Stimulated activated CD4-positive, alpha-beta T cell treated with anti-CD3 and anti-CD28 coated beads, Interleukin-15, amount 100 ng/mL, for 24 hours (primary cell): ENCODE data around the gene DTX3L.
"Not testable (repeated sequence)": the region's sequence is repeated elsewhere in the genome, so short reads cannot be mapped to it uniquely, and the experiment has no call there.

Source experiments
- DNase-seq: peaks from one replicate; pipeline ENCODE4 v3.0.0-alpha.2; 2020

DTX3L gene

GRCh38 chr3:122562923-122563716 lies 1.0 kb upstream of the DTX3L start:
- no peak for DNase-seq

DNA sequence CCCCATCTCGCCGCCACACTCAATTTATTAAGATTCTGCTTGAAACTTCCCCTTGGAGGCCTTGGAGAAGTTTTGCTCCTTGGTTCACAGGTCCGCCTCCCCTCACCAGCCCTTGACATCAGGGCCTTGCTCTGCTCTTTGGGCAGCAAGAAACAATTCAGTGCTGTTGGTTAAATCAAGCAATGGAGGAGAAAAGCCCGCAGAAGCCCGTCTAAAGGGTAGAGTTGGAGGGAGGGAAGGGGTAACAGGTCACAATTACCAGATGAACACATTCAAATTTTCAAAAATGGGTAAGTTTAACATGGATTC lies 467 bp upstream of the DTX3L start:
- peak; percentile 26 for DNase-seq

DNA sequence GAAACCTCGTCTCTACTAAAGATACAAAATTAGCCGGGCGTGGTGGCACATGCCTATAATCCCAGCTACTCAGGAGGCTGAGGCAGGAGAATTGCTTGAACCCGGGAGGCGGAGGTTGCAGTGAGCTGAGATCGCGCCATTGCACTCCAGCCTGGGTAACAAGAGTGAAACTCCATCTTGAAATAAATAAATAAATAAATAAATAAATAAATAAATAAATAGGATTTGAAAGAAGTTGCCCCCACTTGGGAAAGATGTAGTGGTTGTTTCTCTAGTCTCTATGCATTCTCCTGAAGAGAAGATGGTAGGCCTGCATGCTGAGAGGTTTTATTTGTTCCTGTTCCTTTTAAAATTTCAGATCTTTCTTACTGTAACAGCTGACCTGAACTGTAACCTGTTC lies 4.0 kb downstream of the DTX3L start:
- DNase-seq, result not testable (repeated sequence)

GRCh38 chr3:122568755-122569154 lies 4.6 kb downstream of the DTX3L start:
- no peak for DNase-seq

DNA sequence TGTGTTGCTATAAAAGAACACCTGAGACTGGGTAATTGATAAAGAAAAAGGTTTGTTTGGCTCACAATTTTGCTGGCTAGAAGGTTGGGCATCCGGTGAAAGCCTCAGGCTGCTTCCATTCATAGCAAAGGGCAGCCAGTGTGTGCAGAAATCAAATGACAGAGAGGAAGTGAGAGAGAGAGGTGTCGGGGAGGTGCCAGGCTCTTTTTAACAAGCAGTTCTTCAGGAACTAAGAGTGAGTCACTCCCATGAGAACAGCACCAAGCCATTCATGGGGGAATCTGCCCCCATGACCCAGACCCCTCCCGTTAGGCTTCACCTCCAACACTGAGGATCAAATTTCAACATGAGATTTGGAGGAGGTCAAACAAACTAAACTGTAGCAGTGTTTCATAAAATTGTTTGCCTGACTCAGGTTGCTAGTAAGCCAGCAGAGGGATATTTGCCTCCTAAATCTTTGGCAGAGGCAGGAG lies 8.8 kb downstream of the DTX3L start:
- DNase-seq, result peak; percentile 37

- DNase-seq, result peak; percentile 60
Measured at GRCh38 chr3:122576174-122576940, 12.2 kb downstream of the DTX3L start.

GRCh38 chr3:122577409-122578031 lies 13.4 kb downstream of the DTX3L start, which contains the start of gene PARP15:
TSS of gene PARP15 (plus strand) at chr3:122577650. CDS start at chr3:122577668, 18 bp downstream.
- peak; percentile 57 for DNase-seq

DNA sequence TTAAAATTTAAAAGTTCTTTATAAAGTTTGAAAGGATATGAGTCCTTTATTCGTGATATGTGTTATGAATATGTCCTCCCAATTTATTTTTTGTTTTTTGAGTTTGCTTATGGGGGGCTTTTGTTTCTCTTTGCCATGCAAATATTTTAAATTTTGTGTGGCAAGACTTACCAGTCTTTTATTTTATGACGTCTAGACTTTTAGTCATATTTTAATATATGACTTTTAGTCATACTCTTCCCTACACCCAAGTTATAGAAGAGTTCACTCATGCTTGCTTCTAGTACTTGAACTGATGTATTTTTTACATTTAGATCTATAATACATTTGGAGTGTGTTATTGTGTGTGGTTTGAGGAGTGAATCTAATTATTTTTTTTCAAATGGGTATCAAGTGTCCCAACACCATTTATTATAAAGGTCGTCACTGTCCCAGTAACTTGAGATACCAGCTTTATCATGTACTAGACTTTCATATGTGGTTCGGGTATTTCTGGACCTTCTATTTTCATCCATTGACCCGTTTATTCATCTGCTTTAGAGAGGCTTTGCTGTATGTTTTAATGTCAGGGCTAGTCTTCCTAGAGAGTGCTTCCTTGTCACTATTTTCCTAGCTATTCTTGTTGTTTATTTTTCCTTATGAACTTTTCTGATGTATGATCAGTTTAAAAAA lies 14.1 kb downstream of the DTX3L start:
- no peak for DNase-seq

GRCh38 chr3:122580470-122580869 lies 16.3 kb downstream of the DTX3L start:
- no peak for DNase-seq

- no peak for DNase-seq
Measured at GRCh38 chr3:122581622-122582021, 17.5 kb downstream of the DTX3L start.

DNA sequence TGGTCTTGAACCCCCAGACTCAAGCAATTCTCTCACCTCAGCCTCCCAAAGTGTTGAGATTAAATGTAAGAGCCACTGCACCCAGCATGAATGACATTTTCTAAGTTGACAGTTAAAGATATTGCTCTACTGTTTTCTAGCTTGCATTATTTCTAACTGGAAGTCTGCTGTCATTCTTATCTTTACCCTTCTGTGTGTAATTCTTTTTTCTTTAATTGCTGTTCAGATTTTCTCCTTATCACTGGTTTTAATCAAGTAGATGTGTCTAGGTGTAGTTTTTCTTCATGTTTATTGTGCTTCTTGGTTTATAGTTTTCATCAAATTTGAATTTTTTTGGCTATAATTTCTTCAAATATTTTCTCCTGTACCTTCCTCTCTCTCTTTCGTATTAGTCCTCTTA lies 18.3 kb downstream of the DTX3L start:
- no peak for DNase-seq

GRCh38 chr3:122586098-122586497 lies 22.0 kb downstream of the DTX3L start:
- no peak for DNase-seq

GRCh38 chr3:122586773-122587485 lies 22.8 kb downstream of the DTX3L start:
- no peak for DNase-seq

- DNase-seq, result no peak
Measured at GRCh38 chr3:122587572-122587971, 23.4 kb downstream of the DTX3L start.

DNA sequence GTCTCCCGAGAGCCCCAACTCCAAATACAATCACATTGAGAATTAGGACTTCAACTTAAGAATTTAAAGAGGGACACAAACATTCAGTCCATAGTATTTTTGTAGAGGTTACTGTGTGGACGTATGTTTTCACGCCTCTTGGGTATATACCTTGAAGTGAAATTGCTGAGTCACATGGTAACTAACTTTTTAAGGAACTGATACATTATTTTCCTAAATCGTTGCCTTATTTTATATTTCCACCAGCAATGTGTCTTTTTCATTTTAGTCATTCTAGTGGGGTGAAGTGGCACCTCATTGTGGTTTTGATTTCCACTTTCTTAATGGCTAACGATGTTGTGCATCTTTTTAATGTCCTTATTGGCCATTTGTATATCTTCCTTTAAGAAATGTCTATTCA lies 25.2 kb downstream of the DTX3L start:
- no peak for DNase-seq

- no peak for DNase-seq
Measured at GRCh38 chr3:122590610-122591009, 26.5 kb downstream of the DTX3L start.

- no peak for DNase-seq
Measured at GRCh38 chr3:122594025-122594424, 29.9 kb downstream of the DTX3L start.

- no peak for DNase-seq
Measured at GRCh38 chr3:122598151-122598550, 34.0 kb downstream of the DTX3L start.

- no peak for DNase-seq
Measured at GRCh38 chr3:122598556-122598955, 34.4 kb downstream of the DTX3L start.

DNA sequence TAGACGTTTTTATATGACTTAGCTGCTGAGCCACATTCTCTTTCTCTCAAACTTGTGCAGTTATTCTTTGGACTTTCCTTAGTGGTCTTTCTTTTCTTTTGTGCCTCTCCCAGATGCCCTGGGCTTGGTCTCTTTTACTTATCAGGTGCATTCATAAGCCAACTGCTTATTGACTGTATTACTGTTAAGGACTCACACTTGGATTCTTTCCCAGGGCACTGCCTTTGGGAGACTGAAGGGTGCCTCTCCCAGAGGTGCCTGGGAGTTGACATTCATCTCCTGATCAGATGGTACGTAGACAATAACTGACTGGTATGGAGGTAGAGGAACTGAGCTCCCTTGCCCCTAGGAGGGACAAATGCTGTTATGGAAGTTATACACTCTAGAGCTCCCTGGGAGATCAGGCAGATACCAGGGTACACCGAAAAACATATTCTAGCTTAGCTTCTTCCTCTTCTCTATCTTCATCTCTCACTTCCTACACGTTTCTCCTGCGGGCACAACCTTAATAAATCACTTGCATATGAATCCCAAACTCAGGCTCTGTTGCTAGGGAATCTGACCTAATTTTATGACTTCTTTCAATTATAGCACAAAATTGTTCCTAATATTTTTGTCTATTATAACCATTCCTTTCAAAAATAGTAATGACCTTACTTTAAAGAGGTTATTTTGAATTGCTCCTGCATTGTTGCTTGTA lies 38.0 kb downstream of the DTX3L start:
- DNase-seq, result no peak

DNA sequence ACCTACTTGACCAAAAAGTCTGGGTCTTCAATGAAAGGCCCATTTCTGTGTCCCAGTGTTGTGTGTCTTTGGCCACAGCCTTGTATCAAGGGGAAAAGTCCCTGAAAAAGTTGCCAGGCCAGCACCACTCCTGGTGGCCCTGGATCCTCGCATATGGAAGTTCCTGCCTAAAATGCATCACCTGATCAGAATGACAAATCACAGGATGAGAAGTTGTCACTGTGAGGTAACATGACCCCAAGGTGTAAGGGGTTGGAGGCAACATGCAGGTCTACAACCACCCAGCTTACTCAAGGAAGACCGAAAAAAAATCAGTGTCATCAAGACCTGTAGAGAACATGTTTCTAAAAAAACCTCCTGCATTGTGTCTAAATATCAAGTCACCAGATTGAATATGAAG lies 38.9 kb downstream of the DTX3L start:
- no peak for DNase-seq

- DNase-seq, result no peak
Measured at GRCh38 chr3:122606330-122606729, 42.2 kb downstream of the DTX3L start.
